Uterus (tissue), 4 donors: ENCODE results near the gene HSD17B4. TPM values are rescaled to one million over a fixed set of nuclear protein-coding genes. Genes with fewer than 3 reads are reported as not detected.
"Not testable (repeated sequence)": the region's sequence is repeated elsewhere in the genome, so short reads cannot be mapped to it uniquely, and the experiment has no call there.

Experiments
- DNase-seq, 2 donors: peaks; one replicate each; pipeline ENCODE4 v3.0.0-alpha.2; 2019 to 2020
- H3K27ac ChIP-seq, 2 donors: fragments of 200-600 bp; sonication (generic); 1 replicate in 1 of 2; 2 replicates in 1 of 2; pipeline ENCODE4 v1.5.1; 2016 to 2018
- H3K27me3 ChIP-seq, 2 donors: fragments of 200-600 bp; sonication (generic); one replicate each; pipeline ENCODE4 v1.5.1; 2018 to 2019; ENCODE audit warnings: control low read depth in 1 of 2
- H3K36me3 ChIP-seq, 2 donors: fragments of 200-600 bp; sonication (generic); one replicate each; pipeline ENCODE4 v1.5.1; 2019; ENCODE audit warnings: control low read depth in 1 of 2
- H3K4me1 ChIP-seq, 2 donors: fragments of 200-600 bp; sonication (generic); one replicate each; pipeline ENCODE4 v1.5.1; 2018 to 2019; ENCODE audit warnings: control low read depth in 1 of 2
- H3K4me3 ChIP-seq, 2 donors: fragments of 200-600 bp; sonication (generic); 1 replicate in 1 of 2; 2 replicates in 1 of 2; pipeline ENCODE4 v1.5.1; 2018 to 2019; ENCODE audit warnings: mild to moderate bottlenecking in 1 of 2
- H3K9me3 ChIP-seq, 2 donors: fragments of 200-600 bp; sonication (generic); one replicate each; pipeline ENCODE4 v1.5.1; 2019; ENCODE audit warnings: control low read depth in 1 of 2
- POLR2A ChIP-seq, 2 donors: fragments of 450-650 bp; IDR thresholded peaks; one replicate each; pipeline ENCODE4 v1.6.1; 2016; ENCODE audit warnings: antibody characterized with exemption in 2 of 2, mild to moderate bottlenecking in 1 of 2, moderate library complexity in 1 of 2
- intact Hi-C: fragments of 100-400 bp; cut with DNase I; formaldehyde crosslinking; loops from one replicate; pipeline ENCODE4 v1.15.1; 2023; ENCODE audit warnings: low total_unique reads
- total RNA-seq, 4 donors: library from RNA; depleted of rRNA in 3 of 4; stranded (reverse); fragments of >200 nt in 3 of 4; gene quantifications; one replicate each; pipeline versions ENCODE4 v1.1.0 to v1.2.4, GENCODE V29; 2014 to 2023
- TF ChIP-seq, protein P1 (sequence below), 4 experiments: fragments of 200-600 bp in 2 of 4; fragments of 450-650 bp in 2 of 4; sonication (generic) in 2 of 4; IDR thresholded peaks; one replicate each; pipeline ENCODE4 v1.5.1; 2016 to 2019; ENCODE audit warnings: antibody characterized with exemption in 4 of 4, mild to moderate bottlenecking in 2 of 4, moderate library complexity in 1 of 4
- donor health status: DM: yes; HTN: yes; CAD: no.

HSD17B4 gene
- total RNA-seq, 4 donors from 2014 or later, result 93.8 to 167 (median 150) TPM

DNA sequence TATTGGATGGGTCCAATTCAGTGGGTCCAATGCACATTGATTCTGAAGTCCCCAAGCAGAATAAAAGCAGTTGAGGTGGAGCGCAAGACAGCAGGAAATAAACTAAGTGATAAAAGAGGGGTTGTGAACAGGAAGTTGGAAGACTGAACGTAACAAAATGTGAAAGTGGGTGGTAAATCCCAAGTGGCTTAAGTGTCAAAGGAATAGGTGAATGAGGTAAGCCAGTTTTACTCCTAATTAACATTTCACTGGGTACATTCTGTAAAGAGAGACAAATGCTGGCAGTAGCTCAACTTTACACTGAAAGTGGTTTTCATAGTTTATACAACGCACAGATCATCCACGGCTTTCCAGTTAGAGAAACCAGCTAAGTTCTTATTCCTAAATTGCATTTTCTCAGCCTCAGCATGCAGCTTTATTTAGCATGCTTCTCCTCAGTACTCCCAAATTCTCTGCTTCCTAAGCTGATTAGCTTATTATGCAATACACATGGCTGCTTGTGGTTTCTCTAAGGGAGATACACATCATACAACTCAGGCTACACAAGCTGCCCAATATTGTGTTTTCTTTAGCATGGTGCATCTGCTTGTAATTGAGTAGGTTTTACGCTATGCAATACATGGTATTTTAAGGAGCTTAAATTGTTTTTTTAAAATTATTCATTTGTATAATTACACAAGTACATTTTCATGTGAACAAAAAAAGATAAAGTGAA, 34.2 kb upstream of the HSD17B4 start:
- no peaks in the 10 kb centered on the region for H3K4me1 ChIP-seq
- H3K27me3 ChIP-seq, result no peaks in the 10 kb centered on the region
- H3K27ac ChIP-seq, result no peak overlapping the region
- H3K4me3 ChIP-seq, result no peak overlapping the region
- no peaks in the 10 kb centered on the region for H3K36me3 ChIP-seq
- no peak for TF ChIP-seq POLR2A (IDR thresholded peaks at IDR 0.05)
- TF ChIP-seq, protein P1, sequence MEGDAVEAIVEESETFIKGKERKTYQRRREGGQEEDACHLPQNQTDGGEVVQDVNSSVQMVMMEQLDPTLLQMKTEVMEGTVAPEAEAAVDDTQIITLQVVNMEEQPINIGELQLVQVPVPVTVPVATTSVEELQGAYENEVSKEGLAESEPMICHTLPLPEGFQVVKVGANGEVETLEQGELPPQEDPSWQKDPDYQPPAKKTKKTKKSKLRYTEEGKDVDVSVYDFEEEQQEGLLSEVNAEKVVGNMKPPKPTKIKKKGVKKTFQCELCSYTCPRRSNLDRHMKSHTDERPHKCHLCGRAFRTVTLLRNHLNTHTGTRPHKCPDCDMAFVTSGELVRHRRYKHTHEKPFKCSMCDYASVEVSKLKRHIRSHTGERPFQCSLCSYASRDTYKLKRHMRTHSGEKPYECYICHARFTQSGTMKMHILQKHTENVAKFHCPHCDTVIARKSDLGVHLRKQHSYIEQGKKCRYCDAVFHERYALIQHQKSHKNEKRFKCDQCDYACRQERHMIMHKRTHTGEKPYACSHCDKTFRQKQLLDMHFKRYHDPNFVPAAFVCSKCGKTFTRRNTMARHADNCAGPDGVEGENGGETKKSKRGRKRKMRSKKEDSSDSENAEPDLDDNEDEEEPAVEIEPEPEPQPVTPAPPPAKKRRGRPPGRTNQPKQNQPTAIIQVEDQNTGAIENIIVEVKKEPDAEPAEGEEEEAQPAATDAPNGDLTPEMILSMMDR (IDR thresholded peaks at IDR 0.05), result no peak
- intact Hi-C loops, result loop anchor here (10.0 kb wide), 1 partner anchor 433 kb away; the partner anchor contains the start of gene DTWD2
- no peaks in the 10 kb centered on the region for H3K9me3 ChIP-seq
- DNase-seq, result no peak

GRCh38 chr5:119418606-119419100, 33.6 kb upstream of the HSD17B4 start:
- no peaks in the 10 kb centered on the region for H3K9me3 ChIP-seq
- DNase-seq, result no peak
- H3K4me3 ChIP-seq, result no peak overlapping the region
- intact Hi-C loops, result loop anchor here (10.0 kb wide), 1 partner anchor 434 kb away; the partner anchor contains the start of gene DTWD2
- TF ChIP-seq, protein P1 (IDR thresholded peaks at IDR 0.05), result no peak
- no peak for TF ChIP-seq POLR2A (IDR thresholded peaks at IDR 0.05)
- no peak overlapping the region for H3K27ac ChIP-seq
- H3K4me1 ChIP-seq, result no peaks in the 10 kb centered on the region
- H3K36me3 ChIP-seq, result no peaks in the 10 kb centered on the region
- no peaks in the 10 kb centered on the region for H3K27me3 ChIP-seq

- DNase-seq, result no peak
- intact Hi-C loops, result no loop called here
Measured at GRCh38 chr5:119420169-119420568, 32.1 kb upstream of the HSD17B4 start.

DNA sequence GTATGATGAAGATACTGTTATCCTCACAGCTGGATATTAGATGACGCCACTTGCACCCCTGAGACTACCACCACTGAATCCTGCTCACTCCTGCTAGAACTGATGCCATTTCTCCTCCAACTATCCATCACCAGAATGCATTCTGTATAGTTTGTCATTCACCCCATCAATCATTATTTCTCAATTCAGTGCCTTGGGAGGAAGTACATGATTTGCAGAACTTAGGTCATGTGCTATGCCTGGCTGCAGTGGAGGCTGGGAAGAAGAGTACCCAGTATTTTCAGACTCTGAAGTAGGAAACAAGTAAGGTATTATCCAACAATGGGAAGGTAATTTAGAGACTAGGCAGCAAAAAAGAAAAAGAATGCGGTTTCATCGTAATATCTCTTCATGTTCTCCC, 26.2 kb upstream of the HSD17B4 start:
- no peak overlapping the region for H3K27ac ChIP-seq
- H3K4me1 ChIP-seq, result no peaks in the 10 kb centered on the region
- H3K4me3 ChIP-seq, result no peak overlapping the region
- H3K9me3 ChIP-seq, result no peaks in the 10 kb centered on the region
- H3K27me3 ChIP-seq, result no peaks in the 10 kb centered on the region
- intact Hi-C loops, result no loop called here
- DNase-seq, result no peak
- TF ChIP-seq, protein P1 (IDR thresholded peaks at IDR 0.05), result no peak
- H3K36me3 ChIP-seq, result no peaks in the 10 kb centered on the region

More at GRCh38 chr5:119420169-119420568, 32.1 kb upstream of the HSD17B4 start:
- Histone ChIP-seq H3K27ac (no peak overlapping the region), H3K27me3 (no peaks in the 10 kb centered on the region), H3K9me3 (no peaks in the 10 kb centered on the region), H3K36me3 (no peaks in the 10 kb centered on the region), H3K4me3 (no peak overlapping the region), H3K4me1 (no peaks in the 10 kb centered on the region)
- TF ChIP-seq POLR2A (IDR thresholded peaks at IDR 0.05), result no peak
- TF ChIP-seq, protein P1 (IDR thresholded peaks at IDR 0.05), result no peak

GRCh38 chr5:119427060-119427459, 25.2 kb upstream of the HSD17B4 start:
- Histone ChIP-seq H3K36me3 (no peaks in the 10 kb centered on the region), H3K27ac (no peak overlapping the region), H3K9me3 (no peaks in the 10 kb centered on the region), H3K27me3 (no peaks in the 10 kb centered on the region), H3K4me3 (no peak overlapping the region), H3K4me1 (no peaks in the 10 kb centered on the region)
- no peak for DNase-seq
- intact Hi-C loops, result no loop called here
- no peak for TF ChIP-seq POLR2A (IDR thresholded peaks at IDR 0.05)
- TF ChIP-seq, protein P1 (IDR thresholded peaks at IDR 0.05), result no peak

GRCh38 chr5:119427596-119427995, 24.7 kb upstream of the HSD17B4 start:
- H3K27me3 ChIP-seq, H3K27ac ChIP-seq, DNase-seq, H3K4me3 ChIP-seq, intact Hi-C loops, H3K9me3 ChIP-seq, H3K36me3 ChIP-seq, H3K4me1 ChIP-seq: not testable (repeated sequence)

DNA sequence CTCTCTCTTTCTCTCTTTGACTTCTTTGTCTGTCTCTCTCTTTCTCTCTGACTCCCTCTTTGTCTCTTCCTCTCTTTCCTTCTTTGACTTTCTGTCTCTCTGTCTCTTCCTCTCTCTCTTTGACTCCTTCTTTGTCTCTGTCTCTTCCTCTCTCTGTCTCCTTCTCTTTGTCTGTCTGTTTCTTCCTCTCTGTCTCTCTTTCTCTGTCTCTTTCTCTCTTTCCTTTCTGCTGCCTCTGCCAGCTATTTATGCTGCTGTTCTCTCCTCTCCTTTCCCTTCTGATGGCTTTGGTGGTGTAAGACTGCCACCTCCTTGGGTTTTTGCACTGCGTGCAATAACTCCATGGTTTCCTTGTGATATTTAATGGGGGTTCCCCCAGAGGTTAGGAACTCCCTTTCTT, 24.1 kb upstream of the HSD17B4 start:
- not testable (repeated sequence) for H3K4me1 ChIP-seq, H3K27me3 ChIP-seq

GRCh38 chr5:119428574-119428973, 23.7 kb upstream of the HSD17B4 start:
- H3K36me3 ChIP-seq, H3K9me3 ChIP-seq, DNase-seq, intact Hi-C loops, H3K27me3 ChIP-seq, H3K4me1 ChIP-seq, H3K4me3 ChIP-seq, H3K27ac ChIP-seq: not testable (repeated sequence)

More for the DNA sequence above, 24.1 kb upstream of the HSD17B4 start:
- H3K27ac ChIP-seq, H3K36me3 ChIP-seq, DNase-seq, H3K4me3 ChIP-seq, H3K9me3 ChIP-seq, intact Hi-C loops: not testable (repeated sequence)
